Nephron progenitor cell (in vitro differentiated cells): ENCODE results near the gene SLAMF8.

ENCODE experiments used
- DNase-seq: peaks from one replicate; pipeline ENCODE4 v3.0.0; 2021
- H3K27ac Mint-ChIP-seq: 2 replicates; pipeline ENCODE4 v1.8.0; 2021; ENCODE audit warnings: mild to moderate bottlenecking, moderate library complexity, mixed read lengths
- H3K27me3 Mint-ChIP-seq: 2 replicates; pipeline ENCODE4 v1.8.0; 2021; ENCODE audit warnings: mild to moderate bottlenecking, low read depth, mixed read lengths; ENCODE audit not compliant: poor library complexity
- H3K36me3 Mint-ChIP-seq: 2 replicates; pipeline ENCODE4 v1.8.0; 2021; ENCODE audit warnings: low read depth, mixed read lengths
- H3K4me1 Mint-ChIP-seq: 2 replicates; pipeline ENCODE4 v1.8.0; 2021; ENCODE audit warnings: mixed read lengths
- H3K4me3 Mint-ChIP-seq: 2 replicates; pipeline ENCODE4 v1.8.0; 2021; ENCODE audit warnings: mild to moderate bottlenecking, moderate library complexity, mixed read lengths
- H3K9me3 Mint-ChIP-seq: 2 replicates; pipeline ENCODE4 v1.8.0; 2021; ENCODE audit warnings: mild to moderate bottlenecking, moderate library complexity, mixed read lengths
- TF ChIP-seq, protein P1 (sequence below): fragments of 200-600 bp; sonication (generic); IDR thresholded peaks from 2 replicates; pipeline ENCODE4 v1.5.0; 2021; ENCODE audit warnings: antibody characterized with exemption

Gene SLAMF8

DNA sequence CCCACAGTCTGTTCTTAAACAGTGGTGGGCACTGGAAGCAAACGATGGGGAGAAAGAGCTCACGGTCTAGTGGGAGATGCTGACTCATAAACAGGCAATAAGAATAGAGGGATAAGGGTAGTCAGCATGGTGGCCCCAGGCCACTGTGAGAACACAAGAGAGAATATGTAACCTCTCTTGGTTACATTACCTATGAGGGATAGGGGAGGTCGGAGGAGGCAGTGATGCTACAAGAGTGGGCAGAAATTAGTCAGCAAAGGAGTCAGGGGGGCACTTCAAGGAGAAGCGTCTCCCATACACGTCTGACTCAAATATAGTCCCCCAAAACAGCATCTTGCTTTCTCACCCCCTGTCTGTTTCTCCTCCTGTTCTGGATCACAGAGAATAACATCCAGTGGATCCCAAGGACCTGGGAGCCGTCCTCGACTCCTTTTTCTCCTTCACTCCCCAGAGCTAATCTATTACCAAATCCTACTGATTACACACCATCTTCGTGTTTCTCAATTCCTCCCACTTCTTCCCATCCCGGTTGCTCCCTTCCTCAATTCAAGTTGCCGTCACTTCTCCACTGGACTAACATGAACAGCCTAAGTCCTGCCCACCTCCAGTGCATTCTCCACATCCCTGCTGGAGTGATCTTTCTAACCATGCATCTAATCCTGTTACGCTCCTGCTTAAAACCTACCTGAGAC lies 2.1 kb downstream of the SLAMF8 start:
- H3K9me3 Mint-ChIP-seq: no peaks in the 10 kb centered on the region
- DNase-seq: no peak
- peaks cover 48% of the 10 kb centered on the region for H3K27me3 Mint-ChIP-seq
- TF ChIP-seq, protein P1, sequence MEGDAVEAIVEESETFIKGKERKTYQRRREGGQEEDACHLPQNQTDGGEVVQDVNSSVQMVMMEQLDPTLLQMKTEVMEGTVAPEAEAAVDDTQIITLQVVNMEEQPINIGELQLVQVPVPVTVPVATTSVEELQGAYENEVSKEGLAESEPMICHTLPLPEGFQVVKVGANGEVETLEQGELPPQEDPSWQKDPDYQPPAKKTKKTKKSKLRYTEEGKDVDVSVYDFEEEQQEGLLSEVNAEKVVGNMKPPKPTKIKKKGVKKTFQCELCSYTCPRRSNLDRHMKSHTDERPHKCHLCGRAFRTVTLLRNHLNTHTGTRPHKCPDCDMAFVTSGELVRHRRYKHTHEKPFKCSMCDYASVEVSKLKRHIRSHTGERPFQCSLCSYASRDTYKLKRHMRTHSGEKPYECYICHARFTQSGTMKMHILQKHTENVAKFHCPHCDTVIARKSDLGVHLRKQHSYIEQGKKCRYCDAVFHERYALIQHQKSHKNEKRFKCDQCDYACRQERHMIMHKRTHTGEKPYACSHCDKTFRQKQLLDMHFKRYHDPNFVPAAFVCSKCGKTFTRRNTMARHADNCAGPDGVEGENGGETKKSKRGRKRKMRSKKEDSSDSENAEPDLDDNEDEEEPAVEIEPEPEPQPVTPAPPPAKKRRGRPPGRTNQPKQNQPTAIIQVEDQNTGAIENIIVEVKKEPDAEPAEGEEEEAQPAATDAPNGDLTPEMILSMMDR: no peak
- no peak overlapping the region for H3K4me3 Mint-ChIP-seq
- peaks cover 15% of the 10 kb centered on the region for H3K4me1 Mint-ChIP-seq
- H3K27ac Mint-ChIP-seq: no peak overlapping the region
- no peaks in the 10 kb centered on the region for H3K36me3 Mint-ChIP-seq

DNA sequence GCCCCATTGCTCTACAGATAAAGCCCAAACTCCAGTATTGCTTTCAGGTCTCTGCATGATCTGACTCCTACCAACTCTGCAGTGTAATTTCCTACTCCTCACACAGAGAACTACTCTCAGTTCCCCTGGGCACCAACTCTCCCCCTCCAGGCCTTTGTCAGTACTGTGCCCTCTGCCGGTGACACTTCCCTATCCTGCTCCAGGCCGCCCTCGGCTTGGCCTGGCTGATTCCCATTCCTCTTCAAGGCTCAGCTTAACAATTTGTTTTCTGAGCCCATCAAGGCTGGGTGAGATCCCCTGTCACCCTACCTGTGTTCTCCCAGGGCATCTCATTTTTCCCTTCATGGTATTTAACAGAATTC lies 2.6 kb downstream of the SLAMF8 start:
- Mint-ChIP-seq H3K4me3 (no peak overlapping the region), H3K4me1 (peaks cover 14% of the 10 kb centered on the region), H3K9me3 (no peaks in the 10 kb centered on the region), H3K27ac (no peak overlapping the region), H3K36me3 (no peaks in the 10 kb centered on the region), H3K27me3 (peaks cover 43% of the 10 kb centered on the region)
- TF ChIP-seq, protein P1: peak; percentile 43
- DNase-seq: peak; percentile 52

DNA sequence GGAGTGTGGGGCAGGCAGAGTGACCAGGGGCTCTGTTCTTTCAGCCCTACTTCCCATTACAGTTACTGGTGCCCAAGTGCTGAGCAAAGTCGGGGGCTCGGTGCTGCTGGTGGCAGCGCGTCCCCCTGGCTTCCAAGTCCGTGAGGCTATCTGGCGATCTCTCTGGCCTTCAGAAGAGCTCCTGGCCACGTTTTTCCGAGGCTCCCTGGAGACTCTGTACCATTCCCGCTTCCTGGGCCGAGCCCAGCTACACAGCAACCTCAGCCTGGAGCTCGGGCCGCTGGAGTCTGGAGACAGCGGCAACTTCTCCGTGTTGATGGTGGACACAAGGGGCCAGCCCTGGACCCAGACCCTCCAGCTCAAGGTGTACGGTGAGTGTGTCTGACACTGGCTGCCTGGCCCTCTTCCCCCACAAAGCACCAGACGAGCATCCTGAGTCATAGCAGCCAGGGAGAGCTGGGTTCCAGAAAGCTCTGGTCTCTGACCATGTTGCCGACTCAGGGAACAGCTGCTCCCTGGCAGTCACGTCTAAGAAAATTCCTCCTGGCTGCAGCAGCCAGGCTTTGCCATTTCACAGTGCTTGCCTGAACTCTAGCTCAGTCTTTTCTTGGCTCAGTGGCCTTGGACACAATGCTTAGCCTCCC lies 3.3 kb downstream of the SLAMF8 start:
- H3K9me3 Mint-ChIP-seq: no peaks in the 10 kb centered on the region
- H3K36me3 Mint-ChIP-seq: no peaks in the 10 kb centered on the region
- TF ChIP-seq, protein P1: no peak
- no peak overlapping the region for H3K27ac Mint-ChIP-seq
- peaks cover 39% of the 10 kb centered on the region for H3K27me3 Mint-ChIP-seq
- DNase-seq: no peak
- H3K4me3 Mint-ChIP-seq: no peak overlapping the region
- H3K4me1 Mint-ChIP-seq: peaks cover 10% of the 10 kb centered on the region

DNA sequence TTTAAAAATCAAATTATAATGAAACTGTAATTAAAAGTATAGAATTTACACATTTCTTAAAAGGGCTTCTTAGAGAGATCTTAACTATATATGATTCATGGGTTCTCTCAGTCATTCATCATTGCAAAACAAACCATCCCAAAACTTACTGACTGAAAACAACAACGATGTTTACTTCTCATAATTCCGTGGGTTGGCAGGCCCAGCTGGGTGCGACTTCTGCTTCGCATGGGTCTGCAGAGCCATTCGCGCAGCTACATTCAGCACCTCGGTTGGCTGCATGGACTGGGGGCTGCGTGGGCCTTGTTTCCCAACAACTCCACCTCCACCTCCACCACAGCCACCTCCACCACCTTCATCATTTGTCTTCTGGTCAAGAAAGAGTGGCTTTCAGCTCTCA lies 4.0 kb downstream of the SLAMF8 start:
- H3K27me3 Mint-ChIP-seq: peaks cover 39% of the 10 kb centered on the region
- peaks cover 4% of the 10 kb centered on the region for H3K4me1 Mint-ChIP-seq
- no peaks in the 10 kb centered on the region for H3K9me3 Mint-ChIP-seq
- no peak overlapping the region for H3K27ac Mint-ChIP-seq
- no peak overlapping the region for H3K4me3 Mint-ChIP-seq
- DNase-seq: no peak
- H3K36me3 Mint-ChIP-seq: no peaks in the 10 kb centered on the region
- TF ChIP-seq, protein P1: no peak

DNA sequence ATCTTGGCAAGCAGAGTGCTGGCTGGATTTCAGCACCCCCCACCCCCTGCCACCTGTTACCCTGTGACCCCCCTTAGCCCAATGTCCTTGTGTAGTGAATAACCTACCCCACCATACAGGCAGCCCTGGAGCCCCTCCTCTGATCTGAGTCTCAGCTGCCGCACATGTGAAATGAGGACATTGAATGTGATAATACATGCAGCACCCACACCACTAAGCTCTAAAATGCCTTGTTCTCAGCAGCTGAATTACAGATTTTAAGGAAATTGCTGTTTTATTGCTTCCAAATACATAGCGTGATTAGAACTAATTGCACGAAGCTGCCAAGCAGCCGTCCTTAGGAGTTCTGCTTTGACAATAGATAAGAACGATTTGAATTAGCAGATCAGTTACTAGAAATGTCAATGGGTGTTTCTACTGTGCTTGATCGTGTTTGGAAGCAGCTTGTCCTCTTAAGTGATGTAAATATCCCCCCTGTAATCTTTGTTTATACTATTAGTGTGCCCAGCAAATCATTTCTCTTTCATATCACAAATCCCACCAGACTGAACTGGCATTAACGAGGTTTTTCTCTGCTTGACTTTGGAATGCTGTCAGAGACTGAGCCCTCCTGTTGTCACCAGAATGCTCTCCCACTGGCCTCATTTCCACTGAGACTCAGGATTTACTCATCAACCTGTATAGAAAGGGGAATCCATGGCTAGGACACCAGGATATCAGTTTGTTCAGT lies 4.9 kb downstream of the SLAMF8 start:
- H3K4me3 Mint-ChIP-seq: no peak overlapping the region
- H3K36me3 Mint-ChIP-seq: no peaks in the 10 kb centered on the region
- TF ChIP-seq, protein P1: no peak
- DNase-seq: no peak
- no peak overlapping the region for H3K27ac Mint-ChIP-seq
- H3K9me3 Mint-ChIP-seq: no peaks in the 10 kb centered on the region
- peaks cover 4% of the 10 kb centered on the region for H3K4me1 Mint-ChIP-seq
- peaks cover 42% of the 10 kb centered on the region for H3K27me3 Mint-ChIP-seq
